IMR-90 (cell line): ENCODE results near the gene RALGPS2. TPM values are rescaled to one million over a fixed set of nuclear protein-coding genes. Genes with fewer than 3 reads are reported as not detected.

Experiments used
- ATAC-seq: fragments of 200-7000 bp; cut with Tn5 transposase; 2 replicates; pipeline ENCODE4 v1.9.1; 2020; ENCODE audit warnings: low read depth, mild to moderate bottlenecking, moderate library complexity
- BruUV-seq: library from RNA; stranded (reverse); fragments of 400-500 nt; replicated peaks from 2 replicates; lab custom pipeline; 2021; lab: Mats Ljungman, UMichigan
- CTCF ChIA-PET: fragments of 300-600 bp; formaldehyde crosslinking; extraction: SDS; loops from one replicate; lab custom pipeline; 2021; ENCODE audit warnings: antibody characterized with exemption; lab: Yijun Ruan, JAX
- POLR2A ChIA-PET: fragments of 300-600 bp; sonication (Branson Sonifier 250); formaldehyde crosslinking; loops from one replicate; lab custom pipeline; 2022; ENCODE audit warnings: antibody characterized with exemption; ENCODE audit not compliant: unreplicated experiment; lab: Charles Lee
- DNase-seq: peaks from one replicate; pipeline ENCODE4 v3.0.0; 2013
- H2AFZ ChIP-seq: replicated peaks from 2 replicates; pipeline ENCODE3; 2013; ENCODE audit warnings: low read length, mild to moderate bottlenecking; ENCODE audit not compliant: poor library complexity
- H2AK5ac ChIP-seq: 2 replicates; pipeline ENCODE4 v1.6.1; 2013; ENCODE audit warnings: low read depth, low read length, inconsistent platforms
- H2AK9ac ChIP-seq: replicated peaks from 2 replicates; pipeline ENCODE3; 2013; ENCODE audit warnings: mild to moderate bottlenecking, low read depth, low read length, moderate library complexity; ENCODE audit not compliant: poor library complexity
- H2BK120ac ChIP-seq: 2 replicates; pipeline ENCODE4 v1.6.1; 2013; ENCODE audit warnings: low read depth, low read length, inconsistent platforms
- H2BK15ac ChIP-seq: 3 replicates; pipeline ENCODE4 v1.6.1; 2013; ENCODE audit warnings: low read depth, low read length, inconsistent platforms
- H2BK20ac ChIP-seq: 2 replicates; pipeline ENCODE4 v1.6.1; 2013; ENCODE audit warnings: low read depth, mild to moderate bottlenecking, inconsistent platforms, low read length, moderate library complexity
- H2BK5ac ChIP-seq: 2 replicates; pipeline ENCODE4 v1.6.1; 2013; ENCODE audit warnings: mild to moderate bottlenecking, low read depth, low read length, inconsistent platforms; ENCODE audit not compliant: poor library complexity, severe bottlenecking
- H3K14ac ChIP-seq: replicated peaks from 2 replicates; pipeline ENCODE4 v1.6.1; 2013; ENCODE audit warnings: low read depth, low read length, inconsistent platforms
- H3K18ac ChIP-seq: 2 replicates; pipeline ENCODE4 v1.6.1; 2013; ENCODE audit warnings: low read depth, low read length, control low read depth
- H3K23ac ChIP-seq: 2 replicates; pipeline ENCODE4 v1.6.1; 2013; ENCODE audit warnings: low read depth, low read length, inconsistent platforms
- H3K27ac ChIP-seq: 2 replicates; pipeline ENCODE4 v1.5.1; 2013; ENCODE audit warnings: mild to moderate bottlenecking, control low read depth, low read length; ENCODE audit not compliant: insufficient read depth
- H3K27me3 ChIP-seq: 2 replicates; pipeline ENCODE4 v1.6.1; 2013; ENCODE audit warnings: low read length; ENCODE audit not compliant: control insufficient read depth, insufficient read depth
- H3K36me3 ChIP-seq: 2 replicates; pipeline ENCODE4 v1.6.1; 2013; ENCODE audit warnings: low read length, mixed read lengths; ENCODE audit not compliant: control insufficient read depth, insufficient read depth
- H3K4ac ChIP-seq: 2 replicates; pipeline ENCODE4 v1.6.1; 2013; ENCODE audit warnings: low read depth, low read length, inconsistent platforms
- H3K4me1 ChIP-seq: 2 replicates; pipeline ENCODE4 v1.6.1; 2013; ENCODE audit warnings: low read length, mixed read lengths; ENCODE audit not compliant: control insufficient read depth, insufficient read depth
- H3K4me2 ChIP-seq: 2 replicates; pipeline ENCODE4 v1.6.1; 2013; ENCODE audit warnings: low read depth, mild to moderate bottlenecking, control low read depth, low read length, moderate library complexity
- H3K4me3 ChIP-seq: 2 replicates; pipeline ENCODE4 v1.5.1; 2013; ENCODE audit warnings: low read depth, mild to moderate bottlenecking, control low read depth, low read length, moderate library complexity; ENCODE audit not compliant: insufficient read depth
- H3K56ac ChIP-seq: 2 replicates; pipeline ENCODE4 v1.6.1; 2013; ENCODE audit warnings: low read length, inconsistent platforms; ENCODE audit not compliant: insufficient read depth; ENCODE audit errors: extremely low read depth
- H3K79me1 ChIP-seq, 2 experiments: 2 replicates each; pipeline ENCODE4 v1.6.1; 2013; ENCODE audit warnings: low read length in 2 of 2, inconsistent platforms in 1 of 2, low read depth in 1 of 2
- H3K9ac ChIP-seq: 2 replicates; pipeline ENCODE4 v1.6.1; 2013; ENCODE audit warnings: low read depth, low read length, control low read depth
- H3K9me1 ChIP-seq: 2 replicates; pipeline ENCODE4 v1.6.1; 2013; ENCODE audit warnings: low read length, inconsistent platforms; ENCODE audit not compliant: insufficient read depth
- H3K9me3 ChIP-seq: 2 replicates; pipeline ENCODE4 v1.6.1; 2013; ENCODE audit warnings: low read length; ENCODE audit not compliant: control insufficient read depth, insufficient read depth
- H4K20me1 ChIP-seq: 2 replicates; pipeline ENCODE4 v1.6.1; 2013; ENCODE audit warnings: low read length, inconsistent platforms; ENCODE audit not compliant: insufficient read depth
- H4K5ac ChIP-seq: 2 replicates; pipeline ENCODE4 v1.6.1; 2013; ENCODE audit warnings: mild to moderate bottlenecking, low read depth, low read length, control low read depth
- H4K8ac ChIP-seq, 2 experiments: 2 replicates each; pipeline ENCODE4 v1.6.1; 2013; ENCODE audit warnings: low read depth in 2 of 2, low read length in 2 of 2, control low read depth in 1 of 2, inconsistent platforms in 1 of 2
- H4K91ac ChIP-seq: 2 replicates; pipeline ENCODE4 v1.6.1; 2013; ENCODE audit warnings: low read depth, low read length, inconsistent platforms; ENCODE audit not compliant: insufficient read depth
- CEBPB ChIP-seq: IDR thresholded peaks from 2 replicates; pipeline ENCODE4 v1.6.1; 2012; ENCODE audit warnings: low read depth, low read length, improper control_type of control experiment
- CHD1 ChIP-seq: IDR thresholded peaks from 2 replicates; pipeline ENCODE4 v1.6.1; 2012; ENCODE audit warnings: low read depth, low read length, improper control_type of control experiment
- CTCF ChIP-seq: conservative IDR thresholded peaks from 2 replicates; pipeline ENCODE4 v1.5.1; 2012; ENCODE audit warnings: mild to moderate bottlenecking, low read depth, low read length, improper control_type of control experiment
- MAFK ChIP-seq: IDR thresholded peaks from 2 replicates; pipeline ENCODE4 v1.6.1; 2012; ENCODE audit warnings: low read depth, low read length, improper control_type of control experiment
- MAZ ChIP-seq: IDR thresholded peaks from 2 replicates; pipeline ENCODE4 v1.6.1; 2012; ENCODE audit warnings: low read depth, mild to moderate bottlenecking, low read length, improper control_type of control experiment, moderate library complexity, borderline replicate concordance
- MXI1 ChIP-seq: IDR thresholded peaks from 2 replicates; pipeline ENCODE4 v1.6.1; 2012; ENCODE audit warnings: low read depth, mild to moderate bottlenecking, low read length, moderate library complexity, borderline replicate concordance
- NFE2L2 ChIP-seq: fragments of 150-350 bp; IDR thresholded peaks from 2 replicates; pipeline ENCODE4 v1.6.1; 2016; ENCODE audit warnings: low read depth, mild to moderate bottlenecking, low read length
- POLR2A ChIP-seq: IDR thresholded peaks from 2 replicates; pipeline ENCODE4 v1.6.1; 2012; ENCODE audit warnings: mild to moderate bottlenecking, low read depth, low read length
- RAD21 ChIP-seq: IDR thresholded peaks from 2 replicates; pipeline ENCODE4 v1.6.1; 2012; ENCODE audit warnings: low read length, improper control_type of control experiment
- RFX5 ChIP-seq: IDR thresholded peaks from 2 replicates; pipeline ENCODE4 v1.8.0; 2012; ENCODE audit warnings: low read depth, mild to moderate bottlenecking, low read length, moderate library complexity
- SMC3 ChIP-seq: fragments of 150-350 bp; IDR thresholded peaks from 2 replicates; pipeline ENCODE4 v1.6.1; 2016; ENCODE audit warnings: low read depth, mild to moderate bottlenecking, antibody characterized with exemption, low read length, moderate library complexity
- USF2 ChIP-seq: fragments of 150-350 bp; IDR thresholded peaks from 2 replicates; pipeline ENCODE4 v1.6.1; 2017; ENCODE audit warnings: mild to moderate bottlenecking, antibody characterized with exemption, low read length, low read depth
- WGBS, 2 experiments: methylation state at CpG; one replicate each; pipeline versions ENCODE4 v1.1.5 to v1.1.7; 2013; ENCODE audit warnings: missing lambda C conversion rate in 2 of 2; ENCODE audit not compliant: insufficient read length in 1 of 2; ENCODE audit errors: extremely low coverage in 2 of 2; 5-methylcytosine and 5-hydroxymethylcytosine counted together
- dilution Hi-C: fragments of 300-500 bp; cut with HindIII; formaldehyde crosslinking; loops from one replicate; pipeline ENCODE4 v1.14.3; 2018; ENCODE audit warnings: low sequenced_read_pairs; ENCODE audit not compliant: unreplicated experiment
- in situ Hi-C: fragments of 300-500 bp; cut with MboI; formaldehyde crosslinking; loops from 3 replicates; pipeline ENCODE4 v1.14.3; 2019; ENCODE audit warnings: low sequenced_read_pairs, inconsistent platforms, mixed read lengths
- intact Hi-C: fragments of 100-400 bp; cut with micrococcal nuclease; formaldehyde crosslinking; loops from 2 replicates; pipeline ENCODE4 v1.10.0; 2022
- polyA plus RNA-seq, 3 experiments: library from polyadenylated mRNA; depleted of rRNA; stranded (reverse); fragments of >200 nt; gene quantifications; 2 replicates each; pipeline ENCODE4 v1.2.3, GENCODE V29; 2012; ENCODE audit warnings: low replicate concordance in 1 of 3
- total RNA-seq: library from RNA; depleted of rRNA; stranded (reverse); fragments of >200 nt; gene quantifications from 2 replicates; pipeline ENCODE4 v1.2.3, GENCODE V29; 2012

The RALGPS2 gene
- total and polyA plus RNA-seq, 2 of the 4 experiments (the other 2 are of a cell fraction): 13.8 to 148 TPM

GRCh38 chr1:178959543-178960460 is 234.8 kb downstream of the RALGPS2 start (continued):
- no peak for TF ChIP-seq NFE2L2

GRCh38 chr1:178960482-178961240 is 235.6 kb downstream of the RALGPS2 start:
- Histone ChIP-seq H2BK20ac (no peak overlapping the region), H3K4me1 (peaks cover 2% of the 10 kb centered on the region; the same call in 1 of the 2 replicates), H3K9ac (no peak overlapping the region), H3K27ac (no peak overlapping the region), H2BK15ac (no peak overlapping the region), H3K18ac (no peak overlapping the region), H2BK120ac (no peak overlapping the region), H3K36me3 (no peaks in the 10 kb centered on the region), H3K27me3 (peaks cover 16% of the 10 kb centered on the region), H3K4me3 (no peak overlapping the region), H3K14ac (no peak overlapping the region), H3K4me2 (no peak overlapping the region), H3K4ac (no peak overlapping the region), H3K56ac (no peak overlapping the region), H4K5ac (no peak overlapping the region), H2AK5ac (no peak overlapping the region), H2BK5ac (no peak overlapping the region), H2AK9ac (no peak overlapping the region), H4K8ac (no peak overlapping the region), H4K91ac (no peak overlapping the region), H3K9me1 (no peaks in the 10 kb centered on the region), H3K79me1 (no peaks in the 10 kb centered on the region), H2AFZ (peak overlapping the region; percentile 64), H4K20me1 (no peaks in the 10 kb centered on the region), H3K9me3 (peaks cover 10% of the 10 kb centered on the region), H3K23ac (no peak overlapping the region)
- ChIA-PET CTCF (no interaction called here), POLR2A (interaction anchor here (0.6 kb wide), 1 partner anchor 19 kb away, joined by 5 read pairs; no protein-coding TSS in a partner anchor)
- in situ Hi-C loops (no loop called here), intact Hi-C loops (no loop called here), dilution Hi-C loops (no loop called here)
- WGBS, 2 experiments: no CpG with 5 or more reads among the region's 9 CpGs
- DNase-seq (no peak), ATAC-seq (no peak)
- no TSS peak for BruUV-seq
- TF ChIP-seq MXI1 (no peak), POLR2A (no peak), USF2 (no peak), MAZ (no peak), NFE2L2 (no peak), CEBPB (no peak), MAFK (no peak), CTCF (no peak), RAD21 (no peak), CHD1 (no peak), RFX5 (no peak), SMC3 (no peak)
